GM18873 (cell line): Measurements from ENCODE around the gene NR1I2.

ENCODE experiments used
- ATAC-seq: cut with Tn5 transposase; IDR thresholded peaks from one replicate; pipeline ENCODE4 v1.9.1; 2021; ENCODE audit warnings: mild to moderate bottlenecking, moderate library complexity, moderate number of reproducible peaks; ENCODE audit not compliant: unreplicated experiment, low FRiP score

The NR1I2 gene

DNA sequence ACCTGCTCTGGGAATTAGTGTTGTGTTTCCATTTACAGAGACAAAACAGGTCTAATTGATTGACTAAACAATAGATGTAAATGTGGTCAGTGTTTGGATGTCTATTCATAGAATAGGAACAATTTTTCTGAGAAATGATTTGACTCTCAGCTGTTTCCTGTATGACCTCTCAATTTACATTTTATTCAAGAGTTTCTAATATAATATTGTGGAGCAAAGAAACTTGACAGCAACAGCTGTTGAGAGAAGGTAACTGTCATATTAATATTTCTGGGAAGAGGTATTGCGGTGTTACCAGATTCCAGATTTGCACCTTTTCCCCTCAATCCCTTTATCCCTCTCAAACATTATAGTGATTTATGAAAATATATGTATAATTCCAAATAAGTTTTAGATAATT, 3.7 kb upstream of the NR1I2 start:
- no peak for ATAC-seq

GRCh38 chr3:119778811-119779210, 3.1 kb upstream of the NR1I2 start:
- no peak for ATAC-seq

DNA sequence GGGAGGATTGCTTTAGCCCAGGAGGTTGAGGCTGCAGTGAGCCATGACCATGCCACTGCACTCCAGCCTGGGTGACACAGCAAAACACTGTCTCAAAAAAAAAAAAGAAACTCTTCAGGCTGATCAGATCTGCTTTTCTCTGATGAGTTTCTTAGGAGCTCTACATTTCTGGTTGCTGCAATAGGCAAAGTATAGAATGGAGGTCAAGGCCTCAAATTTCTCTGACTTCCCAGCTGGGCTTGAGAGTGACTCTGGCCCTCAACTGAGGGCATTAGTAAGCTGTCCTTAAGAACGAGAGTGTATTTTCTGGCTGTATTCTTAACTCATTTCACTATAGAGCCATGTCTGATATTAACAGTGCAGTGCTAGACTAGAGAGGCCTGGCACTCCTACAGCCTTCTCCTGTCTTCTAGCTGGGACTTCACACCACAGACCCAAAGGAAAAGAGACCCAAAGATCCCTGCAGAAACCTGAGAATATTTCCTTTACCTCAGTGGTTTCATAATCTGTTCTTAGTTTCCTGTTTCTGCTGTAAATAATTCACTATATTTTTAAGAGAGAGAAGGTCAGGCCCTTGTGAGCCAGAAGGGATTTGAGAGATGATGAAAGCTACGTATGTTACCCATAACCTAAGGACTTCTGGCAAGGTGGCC, 2.0 kb upstream of the NR1I2 start:
- peak; percentile 85 for ATAC-seq

DNA sequence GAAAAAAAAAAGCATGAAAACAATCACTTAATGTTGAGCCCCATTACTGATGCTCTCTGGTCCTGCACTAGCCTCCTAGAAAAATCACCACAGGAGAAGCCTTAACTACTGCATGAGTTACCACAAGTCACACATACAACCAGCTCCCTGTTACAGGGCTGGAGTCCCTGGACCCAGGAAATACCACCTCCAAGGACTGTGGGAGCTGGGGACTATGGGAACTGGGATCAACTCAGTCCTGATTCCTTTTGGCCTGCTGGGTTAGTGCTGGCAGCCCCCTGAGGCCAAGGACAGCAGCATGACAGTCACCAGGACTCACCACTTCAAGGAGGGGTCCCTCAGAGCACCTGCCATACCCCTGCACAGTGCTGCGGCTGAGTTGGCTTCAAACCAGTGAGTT, 559 bp downstream of the NR1I2 start:
- ATAC-seq = no peak

GRCh38 chr3:119783255-119783654, 1.4 kb downstream of the NR1I2 start:
- no peak for ATAC-seq

- no peak for ATAC-seq
Observed at GRCh38 chr3:119783883-119784282, 2.0 kb downstream of the NR1I2 start.

DNA sequence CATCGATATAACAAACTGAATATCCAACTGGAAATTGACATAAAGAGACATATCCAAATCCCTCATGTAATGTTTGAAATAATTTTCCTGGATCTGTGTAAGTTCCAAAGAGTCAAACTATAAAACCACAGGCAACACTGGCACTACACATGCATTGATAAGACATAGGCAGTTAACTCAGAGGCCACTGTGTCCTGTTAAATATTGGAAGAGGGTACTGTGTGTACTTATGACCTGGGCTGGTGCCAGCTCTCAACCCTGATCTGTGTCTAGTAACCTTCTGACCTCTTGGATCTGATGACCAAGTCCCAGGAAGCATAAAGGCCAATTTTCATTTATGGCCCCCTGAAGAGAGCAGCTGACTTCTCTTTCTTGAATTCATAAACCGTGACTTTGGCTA, 4.5 kb downstream of the NR1I2 start:
- ATAC-seq = no peak

GRCh38 chr3:119790369-119790768, 8.5 kb downstream of the NR1I2 start:
- ATAC-seq = no peak

GRCh38 chr3:119792270-119792669, 10.4 kb downstream of the NR1I2 start:
- no peak for ATAC-seq

GRCh38 chr3:119794401-119794800, 12.5 kb downstream of the NR1I2 start:
- ATAC-seq = no peak

GRCh38 chr3:119794971-119795612, 13.2 kb downstream of the NR1I2 start:
- ATAC-seq = no peak

- ATAC-seq = no peak
Observed at GRCh38 chr3:119795849-119796248, 13.9 kb downstream of the NR1I2 start.

GRCh38 chr3:119796368-119796767, 14.5 kb downstream of the NR1I2 start:
- ATAC-seq = no peak

DNA sequence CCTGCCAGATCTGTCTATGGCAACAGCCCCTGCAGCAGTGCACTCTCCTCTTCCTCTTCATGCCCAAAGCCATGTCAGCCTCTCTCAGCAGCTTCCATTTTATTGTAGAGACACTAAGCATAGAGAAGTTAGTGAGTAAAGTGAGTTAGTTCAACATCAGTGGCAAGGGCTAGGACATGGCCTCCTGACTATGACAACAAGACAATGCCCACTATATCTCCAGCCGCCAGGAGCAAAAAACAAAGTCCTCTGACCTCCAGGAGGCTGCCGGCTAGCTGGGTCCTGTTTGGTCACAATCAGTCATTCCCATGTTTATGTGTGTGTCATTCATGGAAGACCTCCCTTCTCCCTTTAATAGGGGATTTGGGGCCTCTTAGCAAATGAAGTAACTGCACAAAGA, 14.9 kb downstream of the NR1I2 start:
- ATAC-seq = no peak

DNA sequence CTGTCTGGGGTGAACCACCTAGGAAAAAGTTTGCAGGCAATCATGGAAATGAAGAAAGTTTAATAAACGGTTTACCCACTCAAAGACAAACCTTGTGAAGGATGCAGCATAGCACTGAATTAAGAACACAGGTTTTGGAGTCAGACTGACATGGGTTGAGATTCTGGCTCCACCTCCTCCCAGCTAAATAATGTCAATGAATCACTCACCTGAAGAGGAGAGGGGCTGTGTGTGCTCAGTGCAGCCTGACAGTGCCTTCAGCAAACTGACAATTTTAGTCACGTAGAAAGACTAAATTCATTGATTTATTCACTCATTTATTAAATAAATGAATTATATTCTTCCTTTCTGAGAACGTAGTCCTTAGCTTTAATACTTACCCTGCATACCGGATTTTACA, 18.9 kb downstream of the NR1I2 start:
- ATAC-seq = no peak

GRCh38 chr3:119808244-119808643, 26.3 kb downstream of the NR1I2 start:
- no peak for ATAC-seq

GRCh38 chr3:119808843-119809242, 26.9 kb downstream of the NR1I2 start:
- ATAC-seq = no peak

DNA sequence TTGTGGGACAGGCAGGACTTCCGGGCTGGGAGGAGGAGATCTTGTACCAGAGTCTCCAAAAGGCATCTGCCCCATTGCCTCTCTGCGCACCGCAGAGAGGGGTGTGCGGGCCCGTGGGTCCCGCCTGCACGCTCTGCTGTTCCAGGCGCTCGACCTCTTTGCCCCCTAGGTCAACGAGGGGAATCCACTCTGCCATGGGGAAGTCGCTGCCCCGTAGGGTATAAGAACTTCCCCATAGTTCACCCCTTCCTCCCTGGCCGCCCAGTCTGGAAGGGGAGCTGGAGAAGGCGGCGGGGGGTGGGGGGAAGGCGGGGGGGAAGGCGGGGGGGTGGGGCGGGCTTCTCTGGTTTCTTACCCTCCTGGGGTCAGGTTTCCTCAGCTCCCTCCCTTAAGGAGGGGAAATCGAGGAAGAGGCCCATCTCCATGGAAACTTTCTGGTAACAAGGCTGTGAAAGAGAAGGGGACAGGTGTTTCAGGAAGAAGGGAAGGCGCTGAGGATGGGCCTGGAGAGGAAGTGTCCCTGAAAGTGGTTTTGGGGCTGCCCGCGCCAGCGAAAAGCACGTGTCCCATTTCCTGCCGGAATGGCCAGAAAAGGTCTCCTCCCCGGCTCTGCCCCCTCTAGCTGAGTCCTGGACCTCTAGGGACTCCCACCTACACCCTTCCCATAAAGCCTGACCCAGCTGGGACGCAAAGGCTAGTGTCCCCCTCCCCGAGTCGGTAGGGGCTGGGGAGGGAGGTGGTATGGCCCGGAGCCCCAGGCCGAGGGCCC, 27.5 kb downstream of the NR1I2 start:
- ATAC-seq = peak; percentile 23

GRCh38 chr3:119810018-119810435, 28.1 kb downstream of the NR1I2 start:
- peak; percentile 76 for ATAC-seq

GRCh38 chr3:119812491-119813058, 30.7 kb downstream of the NR1I2 start:
- no peak for ATAC-seq

- ATAC-seq = no peak
Observed at GRCh38 chr3:119815716-119816115, 33.8 kb downstream of the NR1I2 start.
